Posterior vena cava (tissue), 2 donors: ENCODE data around the gene PDE6D. TPM values are rescaled to one million over a fixed set of nuclear protein-coding genes. Genes with fewer than 3 reads are reported as not detected.
"Not testable (repeated sequence)": the region's sequence is repeated elsewhere in the genome, so short reads cannot be mapped to it uniquely, and the experiment has no call there.

ENCODE experiments used
- DNase-seq: peaks from one replicate; pipeline ENCODE4 v3.0.0-alpha.2; 2020; ENCODE audit warnings: low spot score
- intact Hi-C, 2 donors: fragments of 100-400 bp; cut with DNase I; formaldehyde crosslinking; loops; one replicate each; pipeline versions ENCODE4 v1.14.1 to v1.14.2; 2022 to 2023
- total RNA-seq, 2 donors: library from RNA; stranded (reverse); fragmentation: NEBNext Ultra II Directional; extraction: Animal tissue kit (Norgen Biotek cat#: 25700); gene quantifications; one replicate each; pipeline ENCODE4 v1.2.1, GENCODE V29; 2021
- donor health status: DM: yes; HTN: yes; CAD: no.
- donor health status: DM: yes; HTN: yes; CAD: no.

Gene PDE6D
- total RNA-seq, 2 donors from 2014 or later: 21.4 to 22.0 TPM

DNA sequence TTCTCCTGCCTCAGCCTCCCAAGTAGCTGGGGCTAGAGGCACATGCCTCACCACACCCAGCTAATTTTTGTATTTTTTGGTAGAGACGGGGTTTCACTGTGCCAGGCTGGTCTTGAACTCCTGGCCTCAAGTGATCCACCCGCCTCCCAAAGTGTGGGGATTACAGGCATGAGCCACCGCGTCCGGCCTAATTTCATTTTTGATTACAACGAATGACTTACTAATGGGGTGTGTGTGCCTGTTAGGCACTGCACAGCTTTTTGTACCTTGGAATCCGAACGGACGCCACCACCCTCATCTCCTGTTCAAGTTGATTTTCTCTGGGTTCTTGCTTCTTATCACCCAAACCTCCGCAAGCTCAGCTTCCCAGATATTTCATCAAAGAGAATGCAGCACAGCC, 55.6 kb downstream of the PDE6D start:
- DNase-seq: no peak
- intact Hi-C loops: no loop called here

DNA sequence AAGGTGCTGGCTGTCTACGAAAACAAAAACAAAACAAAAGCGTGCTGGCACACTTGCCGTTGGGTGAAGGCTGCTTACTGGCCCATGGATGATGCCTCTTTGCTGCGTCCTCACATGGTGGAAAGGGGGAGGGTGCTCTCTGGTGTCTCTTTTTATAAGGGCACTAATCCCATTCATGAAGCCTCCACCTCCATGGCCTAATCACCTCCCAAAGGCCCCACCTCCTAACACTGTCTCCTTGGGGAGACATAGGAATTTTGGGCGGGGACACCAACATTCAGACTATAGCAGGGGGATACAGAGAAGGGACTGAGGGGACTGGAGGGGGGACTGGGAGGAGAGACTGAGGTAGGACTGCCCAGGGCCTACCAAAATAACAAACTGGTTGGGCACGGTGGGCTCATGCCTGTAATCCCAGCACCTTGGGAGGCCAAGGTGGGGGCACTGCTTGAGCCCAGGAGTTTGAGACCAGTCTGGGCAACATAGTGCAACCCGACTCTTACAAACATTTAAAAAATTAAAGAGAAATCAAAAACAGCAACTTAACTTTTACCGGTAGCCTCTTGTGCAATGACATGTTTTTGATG, 58.3 kb downstream of the PDE6D start:
- DNase-seq: peak; percentile 51
- intact Hi-C loops: no loop called here

DNA sequence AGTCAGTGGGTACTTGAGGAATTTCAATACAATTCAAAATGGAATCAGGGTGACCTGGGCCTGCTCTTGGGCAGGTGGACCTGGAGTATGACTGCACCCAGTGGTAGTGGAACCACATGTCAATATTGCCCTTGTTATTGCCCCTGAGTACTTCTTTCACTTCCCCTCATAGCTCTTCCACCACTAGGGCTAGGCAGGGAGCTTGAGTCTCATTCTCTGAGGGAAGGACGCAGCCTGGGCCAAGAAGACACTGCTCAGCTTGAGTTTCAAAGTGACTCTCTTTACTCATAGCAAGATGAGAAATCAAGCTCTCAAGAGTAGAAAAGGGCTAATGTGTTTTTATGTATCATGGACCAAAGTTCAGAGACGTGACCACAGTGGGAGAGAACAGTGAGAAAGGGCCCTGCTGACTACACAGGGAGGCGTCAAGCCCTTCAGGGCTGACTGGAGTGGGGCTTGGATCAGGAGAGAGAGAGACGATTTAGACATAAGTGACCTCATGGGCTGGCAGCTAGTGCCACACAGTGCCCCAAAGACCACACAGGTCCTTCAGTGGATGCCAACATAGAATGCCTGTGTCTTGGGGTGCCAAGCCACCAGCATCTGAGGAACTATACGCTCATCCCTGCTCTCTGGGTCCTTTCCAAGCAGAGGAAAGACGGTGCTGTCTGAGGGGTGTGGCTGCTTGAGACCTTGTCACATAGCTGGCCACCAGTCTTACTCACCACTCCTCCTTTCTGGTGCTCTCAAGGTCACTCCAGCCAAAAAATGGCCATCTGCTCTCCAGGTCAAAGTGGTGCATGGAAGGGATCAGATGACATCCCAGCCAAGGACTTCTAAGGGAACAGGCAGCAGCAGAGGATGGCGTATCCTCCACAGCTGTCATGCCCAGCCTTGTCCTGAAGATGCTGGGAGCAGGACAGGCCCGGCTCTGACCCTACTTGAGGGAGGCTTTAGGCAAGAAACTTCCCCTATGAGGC, 59.8 kb downstream of the PDE6D start:
- no peak for DNase-seq
- intact Hi-C loops: no loop called here

DNA sequence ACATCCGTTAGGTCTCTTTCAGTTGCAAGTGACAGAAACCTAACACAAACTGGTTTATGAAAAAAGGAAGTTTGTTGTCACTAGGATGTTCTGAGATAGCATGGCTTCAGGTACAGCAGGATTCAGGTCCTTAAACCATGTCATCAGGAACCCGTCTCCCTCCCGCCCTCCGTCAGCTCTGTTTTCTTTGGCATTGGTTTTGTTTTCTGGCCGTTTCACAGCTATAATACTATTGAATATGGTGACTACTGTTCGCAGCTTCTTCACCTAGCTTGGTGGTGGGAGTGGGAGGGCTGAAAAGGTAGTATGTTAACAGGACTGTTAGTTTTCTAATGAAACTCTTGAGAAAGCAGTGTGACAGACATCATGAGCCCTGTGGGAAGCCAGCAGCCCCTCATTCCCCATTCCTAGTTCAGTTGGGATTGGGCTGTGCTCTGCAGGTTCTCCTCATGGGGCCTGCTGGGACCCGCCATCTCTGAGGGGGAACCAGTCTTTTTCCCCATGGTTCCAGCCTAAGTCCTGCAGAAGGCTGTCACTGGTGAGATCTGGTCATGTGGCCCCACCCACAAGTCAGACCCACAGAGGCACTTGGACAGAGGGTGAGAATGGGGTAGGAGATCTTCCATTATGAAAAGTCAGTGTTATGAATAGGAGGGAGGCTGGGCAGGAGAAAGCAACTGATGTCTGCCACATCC, 60.6 kb downstream of the PDE6D start:
- intact Hi-C loops: no loop called here
- DNase-seq: peak; percentile 44

DNA sequence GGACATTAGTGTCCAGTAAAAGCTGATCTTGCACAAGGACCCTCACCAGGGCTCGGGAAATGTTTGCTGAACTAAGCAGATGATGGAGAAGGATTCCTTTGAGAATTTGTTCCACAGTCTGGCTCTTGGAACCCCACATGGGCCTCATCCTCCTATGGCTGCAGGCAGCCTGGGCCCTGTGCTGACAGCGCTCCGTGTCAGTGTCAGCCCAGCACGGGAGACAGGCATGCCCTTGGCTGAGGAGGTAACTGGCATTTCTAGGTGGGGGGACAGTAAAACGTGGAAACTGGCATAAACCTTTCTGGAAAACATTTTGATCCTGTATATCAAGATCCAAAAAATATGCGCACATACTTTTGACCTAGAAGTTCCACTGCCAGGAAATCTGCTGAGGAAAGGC, 62.3 kb downstream of the PDE6D start:
- intact Hi-C loops: no loop called here
- DNase-seq: peak; percentile 17

DNA sequence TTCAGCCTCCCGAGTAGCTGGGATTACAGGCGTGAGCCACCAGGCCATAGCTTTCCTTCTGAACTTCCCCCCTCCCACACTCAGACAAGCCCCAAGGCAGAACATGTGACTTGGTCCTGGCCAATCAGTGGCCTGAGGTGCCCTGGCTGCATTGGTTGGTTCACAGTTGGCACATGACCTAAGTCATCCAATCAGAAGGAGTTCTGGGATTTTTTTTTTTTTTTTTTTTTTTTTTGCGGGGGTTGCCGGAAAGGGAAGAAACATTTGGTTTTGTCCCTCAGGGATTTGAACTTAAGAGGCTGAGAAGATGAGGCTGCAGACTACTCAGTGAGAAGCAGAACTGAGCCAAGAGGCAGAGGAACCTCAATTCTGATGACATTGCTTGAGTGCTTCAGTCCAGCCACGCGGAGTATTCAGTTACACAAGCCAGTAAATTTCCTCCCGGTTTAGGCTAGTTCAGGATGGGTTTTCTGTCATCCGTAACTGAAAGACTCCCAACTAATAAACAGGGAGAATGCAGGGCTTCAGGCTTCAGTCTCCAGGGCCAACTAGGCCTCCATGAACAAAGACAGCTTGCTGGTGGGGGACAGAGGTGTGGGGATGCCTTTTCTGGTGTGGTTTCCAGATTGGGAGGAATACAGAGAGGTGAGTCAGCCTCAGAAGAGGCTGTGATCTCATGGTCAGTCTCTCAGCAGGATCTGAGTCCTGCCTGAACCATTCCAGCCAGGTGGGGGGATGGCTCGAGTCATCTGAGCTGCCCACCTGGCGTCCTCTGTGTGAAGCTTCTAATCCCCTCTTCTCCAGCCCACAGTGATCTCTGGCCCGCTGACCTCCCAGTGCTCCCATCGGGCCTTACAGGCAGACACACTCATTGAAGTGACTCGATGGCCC, 63.6 kb downstream of the PDE6D start:
- intact Hi-C loops: loop anchor here in 1 of 2 donors (2.0 kb wide), 1 partner anchor 41 kb away; no protein-coding TSS in a partner anchor

DNA sequence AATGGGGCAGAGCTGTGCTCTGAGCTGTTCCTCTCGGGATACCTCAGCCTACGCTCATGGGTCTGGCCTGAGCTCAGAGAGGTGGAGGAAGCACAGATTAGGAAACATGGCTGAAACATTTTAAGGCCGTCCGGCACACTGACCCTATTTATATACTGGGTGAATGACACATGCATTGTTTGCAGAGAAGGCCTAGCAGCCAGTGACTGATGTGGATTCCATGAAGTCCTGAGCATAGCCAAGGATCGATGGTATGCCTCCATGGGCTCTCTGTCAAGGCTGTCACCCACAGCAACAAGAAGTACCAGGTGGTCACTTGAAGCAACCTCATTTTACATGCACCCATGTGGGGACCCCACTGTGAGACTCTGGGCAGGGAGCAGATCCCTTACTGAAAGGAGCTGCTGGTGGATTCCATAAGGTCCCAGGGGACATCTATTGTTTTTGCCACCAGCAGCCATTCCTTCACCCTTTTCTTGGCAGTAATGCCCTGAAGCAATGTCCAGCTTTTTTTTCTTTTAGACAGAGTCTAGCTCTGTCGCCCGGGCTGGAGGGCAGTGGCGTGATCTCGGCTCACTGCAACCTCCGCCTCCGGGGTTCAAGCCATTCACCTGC, 64.3 kb downstream of the PDE6D start:
- DNase-seq: no peak
- intact Hi-C loops: loop anchor here in 1 of 2 donors (2.0 kb wide), 1 partner anchor 40 kb away; no protein-coding TSS in a partner anchor

More for the DNA sequence above, 63.6 kb downstream of the PDE6D start:
- peak; percentile 79 for DNase-seq

DNA sequence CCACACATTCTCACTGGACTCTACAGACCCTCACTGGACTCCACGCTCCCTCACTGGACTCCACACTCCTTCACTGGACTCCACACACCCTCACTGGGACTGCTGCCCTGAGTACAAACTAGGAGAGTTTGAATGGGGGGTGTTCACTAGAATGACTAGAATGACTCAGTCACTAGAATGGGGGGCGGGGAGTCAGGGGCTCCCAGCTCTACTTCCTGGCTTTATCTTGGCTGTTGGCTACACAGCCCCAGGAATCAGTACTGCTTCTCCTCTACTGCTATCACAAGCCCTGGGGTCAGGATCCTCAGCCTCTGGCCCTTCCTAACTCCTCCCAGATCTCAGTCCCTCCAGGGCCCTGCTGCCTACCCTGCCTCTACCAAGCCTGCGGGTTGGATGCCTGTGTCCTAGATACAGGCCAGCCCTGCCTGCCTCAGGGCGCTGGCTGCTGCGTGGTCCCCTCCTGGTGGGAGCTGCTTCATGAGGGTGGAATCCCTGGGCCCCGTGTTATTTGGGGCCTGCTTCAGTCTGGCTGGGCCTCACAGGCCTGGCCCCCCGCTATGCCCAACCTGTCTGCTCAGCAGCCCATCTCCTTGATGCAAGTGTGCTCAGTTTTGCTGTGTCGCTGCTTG, 65.0 kb downstream of the PDE6D start:
- intact Hi-C loops: loop anchor here (2.0 kb wide), 3 partner anchors 37 to 103 kb away; no protein-coding TSS in a partner anchor
- DNase-seq: no peak

DNA sequence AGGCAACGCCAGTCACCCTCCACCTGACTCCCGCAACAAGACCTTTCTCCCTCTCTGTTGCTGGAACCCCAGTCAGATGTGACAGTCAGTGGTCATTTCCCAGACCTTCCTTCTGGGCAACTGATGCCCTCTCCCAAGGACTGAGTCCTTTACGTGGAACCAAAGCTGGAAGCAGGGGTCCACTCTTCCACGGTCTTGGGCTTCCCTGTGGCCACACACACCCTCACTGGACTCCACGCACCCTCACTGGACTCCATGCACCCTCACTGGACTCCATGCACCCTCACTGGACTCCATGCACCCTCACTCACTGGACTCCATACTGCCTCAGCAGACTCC, 65.6 kb downstream of the PDE6D start:
- DNase-seq: no peak
- intact Hi-C loops: loop anchor here (2.0 kb wide), 2 partner anchors 37 to 103 kb away; no protein-coding TSS in a partner anchor

DNA sequence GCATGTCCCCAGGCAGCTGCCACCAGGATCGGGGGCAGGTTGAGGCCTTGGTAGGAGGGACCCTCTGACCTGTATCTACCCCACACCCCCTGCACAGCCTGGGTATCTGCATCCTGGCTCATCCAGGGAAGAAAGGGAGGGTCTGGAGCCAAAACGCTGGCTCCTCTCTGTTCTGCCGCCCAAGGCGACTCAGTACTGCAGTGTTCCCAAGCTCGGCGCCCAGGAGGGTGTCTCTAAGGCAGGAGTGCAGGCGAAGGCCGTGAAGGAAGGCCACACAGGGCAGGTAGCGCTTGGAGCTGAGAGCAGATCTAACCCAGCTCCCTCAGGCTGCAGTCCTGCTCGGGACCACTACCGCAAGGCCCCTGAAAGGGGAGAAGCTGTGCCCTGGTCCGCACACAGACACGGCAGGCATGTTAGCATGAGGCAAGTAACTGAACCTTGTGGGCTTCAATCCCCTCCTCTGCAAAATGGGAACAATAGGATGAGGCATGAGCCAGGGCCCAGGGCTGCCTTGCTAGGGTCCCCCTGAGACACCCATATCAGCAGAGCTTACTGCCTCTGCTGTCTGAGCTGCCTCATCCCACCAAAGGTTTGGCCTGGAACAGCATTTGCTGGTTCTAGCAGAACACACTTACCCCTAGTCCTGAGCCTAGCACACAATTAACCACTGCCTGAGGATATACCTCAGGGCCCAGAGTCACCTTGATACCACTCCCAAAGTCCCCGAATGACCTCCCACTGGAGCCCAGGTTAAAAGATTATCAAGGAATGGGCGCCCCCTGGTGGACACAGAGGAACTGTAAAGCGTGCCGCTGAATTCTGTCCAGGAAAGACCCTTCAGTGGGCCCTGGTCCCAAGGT, 66.2 kb downstream of the PDE6D start:
- DNase-seq: peak; percentile 89
- intact Hi-C loops: loop anchor here (2.0 kb wide), 2 partner anchors 36 to 102 kb away; no protein-coding TSS in a partner anchor

DNA sequence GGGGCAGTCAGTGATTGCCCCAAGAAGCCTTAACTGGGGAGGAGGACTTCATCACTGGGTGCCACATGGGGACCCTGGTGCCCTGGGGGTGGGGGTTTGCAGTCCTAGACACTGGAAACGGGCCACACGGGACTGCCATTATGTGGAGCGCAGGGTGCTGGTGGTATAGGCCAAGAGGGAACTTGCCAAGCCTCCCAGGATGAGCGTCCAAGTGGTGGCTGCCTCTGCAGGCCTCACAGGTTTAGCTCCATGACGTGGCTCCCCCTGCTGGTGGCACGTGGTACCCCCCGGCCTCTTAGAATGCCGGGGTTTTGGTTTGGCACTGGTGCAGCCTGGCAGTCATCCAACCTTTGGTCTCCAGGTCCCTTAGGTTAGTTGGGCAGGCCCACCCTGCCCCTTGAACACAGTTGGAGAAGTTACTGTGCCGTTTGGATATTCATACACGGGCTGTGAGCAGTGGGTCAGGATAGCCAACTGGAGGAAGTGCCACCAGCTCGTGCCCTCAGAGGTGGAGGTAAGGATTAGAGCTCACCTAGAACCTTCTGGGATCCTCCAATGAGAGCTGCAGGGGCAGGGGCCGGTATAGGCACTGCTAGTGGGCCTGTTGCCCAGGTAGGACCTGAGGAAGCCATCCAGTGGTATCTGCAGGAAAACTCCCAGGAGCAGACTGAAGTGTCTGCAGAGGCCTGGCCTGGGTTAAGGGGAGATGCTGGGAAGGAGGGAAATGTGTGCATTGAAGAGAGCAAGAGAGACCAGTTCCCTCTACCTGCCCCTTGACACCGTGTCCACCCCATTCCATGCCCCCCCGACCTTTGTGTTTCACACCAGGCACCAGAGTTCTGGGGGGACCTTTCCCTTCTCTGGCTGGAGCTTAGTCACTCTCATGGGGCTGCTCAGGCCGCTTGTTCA, 67.1 kb downstream of the PDE6D start:
- DNase-seq: peak; percentile 97
- intact Hi-C loops: loop anchor here (2.0 kb wide), 2 partner anchors 35 to 101 kb away; no protein-coding TSS in a partner anchor

DNA sequence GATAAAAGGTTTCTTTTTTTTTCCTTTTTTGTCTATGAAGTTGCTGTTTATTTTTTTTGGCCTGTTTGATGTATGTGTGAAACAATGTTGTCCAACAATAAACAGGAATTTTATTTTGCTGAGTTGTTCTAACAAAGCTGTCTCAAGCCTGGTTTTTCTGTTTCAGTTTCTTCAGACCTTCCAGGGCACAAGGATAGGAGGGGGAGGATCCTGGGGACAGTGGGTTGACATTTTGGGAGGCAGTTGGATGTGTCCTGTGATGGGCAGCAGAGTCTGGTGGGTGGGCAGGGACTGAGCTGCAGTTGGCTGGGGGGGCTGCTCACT, 67.7 kb downstream of the PDE6D start:
- DNase-seq, intact Hi-C loops: not testable (repeated sequence)

DNA sequence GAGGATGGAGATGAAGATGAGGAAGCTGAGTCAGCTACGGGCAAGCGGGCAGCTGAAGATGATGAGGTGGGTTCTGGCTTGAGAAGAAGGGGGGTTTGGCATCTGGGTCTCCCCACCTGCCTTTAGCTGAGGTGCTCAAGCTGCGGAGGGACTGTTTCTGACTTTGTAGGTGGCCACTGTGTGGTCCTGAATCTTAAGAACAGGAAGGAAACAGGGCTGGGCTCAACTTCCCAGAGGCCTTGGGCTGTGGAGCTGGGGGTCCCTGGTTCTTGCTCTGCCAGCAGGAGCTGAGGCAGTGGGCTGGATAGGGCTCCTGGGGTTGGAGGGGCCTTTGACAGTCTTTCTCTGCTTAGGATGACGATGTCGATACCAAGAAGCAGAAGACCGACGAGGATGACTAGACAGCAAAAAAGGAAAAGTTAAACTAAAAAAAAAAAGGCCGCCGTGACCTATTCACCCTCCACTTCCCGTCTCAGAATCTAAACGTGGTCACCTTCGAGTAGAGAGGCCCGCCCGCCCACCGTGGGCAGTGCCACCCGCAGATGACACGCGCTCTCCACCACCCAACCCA, 68.5 kb downstream of the PDE6D start:
- intact Hi-C loops, DNase-seq: not testable (repeated sequence)

DNA sequence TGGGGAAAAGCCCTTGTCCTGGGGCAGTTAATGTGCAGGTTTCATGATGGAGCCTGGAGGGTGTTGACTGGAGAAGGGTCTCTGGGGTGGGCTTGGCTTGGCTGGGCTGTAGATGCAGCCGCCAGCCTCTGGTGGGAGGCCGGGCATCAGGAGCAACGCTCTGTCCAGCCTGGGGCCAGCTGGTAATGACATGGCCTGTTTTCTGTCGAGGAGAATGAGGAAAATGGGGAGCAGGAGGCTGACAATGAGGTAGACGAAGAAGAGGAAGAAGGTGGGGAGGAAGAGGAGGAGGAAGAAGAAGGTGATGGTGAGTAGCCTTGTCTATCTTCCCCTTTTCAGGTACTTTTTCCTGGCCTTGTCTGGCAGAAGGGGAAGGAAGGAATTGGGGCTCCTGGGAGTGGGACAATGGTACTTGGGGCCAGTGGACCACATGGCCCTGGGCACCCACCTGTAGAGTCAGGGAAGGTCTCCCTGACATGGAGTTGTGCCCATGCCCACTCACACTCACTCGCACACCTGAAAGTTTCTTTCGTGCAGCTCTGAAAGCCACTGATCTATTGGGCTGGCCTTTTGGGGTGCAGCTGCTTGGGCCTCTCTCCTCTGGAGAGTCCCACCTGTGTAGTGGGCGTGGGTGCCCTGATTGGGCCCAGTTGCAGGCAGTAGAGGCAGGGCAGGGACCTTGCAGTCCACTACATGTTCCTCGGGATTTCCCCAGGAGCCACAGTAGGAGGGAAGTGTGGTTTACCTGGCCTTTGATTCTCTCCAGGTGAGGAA, 69.2 kb downstream of the PDE6D start:
- intact Hi-C loops: loop anchor here in 1 of 2 donors (1.0 kb wide), 1 partner anchor 34 kb away; no protein-coding TSS in a partner anchor
- DNase-seq: no peak
